IPS-18c (cell line): ENCODE measurements around the gene KLHDC9.
"Not testable (repeated sequence)": the region's sequence is repeated elsewhere in the genome, so short reads cannot be mapped to it uniquely, and the experiment has no call there.

Experiments used
- H3K4me3 ChIP-seq: 2 replicates; pipeline ENCODE4 v1.7.0; 2013; ENCODE audit warnings: low read depth, mild to moderate bottlenecking, low read length, moderate library complexity; ENCODE audit not compliant: insufficient read depth
- H3K9me3 ChIP-seq: one replicate; pipeline ENCODE4 v1.6.1; 2013; ENCODE audit warnings: mild to moderate bottlenecking, low read length, moderate library complexity; ENCODE audit not compliant: control insufficient read depth, insufficient read depth

The KLHDC9 gene

DNA sequence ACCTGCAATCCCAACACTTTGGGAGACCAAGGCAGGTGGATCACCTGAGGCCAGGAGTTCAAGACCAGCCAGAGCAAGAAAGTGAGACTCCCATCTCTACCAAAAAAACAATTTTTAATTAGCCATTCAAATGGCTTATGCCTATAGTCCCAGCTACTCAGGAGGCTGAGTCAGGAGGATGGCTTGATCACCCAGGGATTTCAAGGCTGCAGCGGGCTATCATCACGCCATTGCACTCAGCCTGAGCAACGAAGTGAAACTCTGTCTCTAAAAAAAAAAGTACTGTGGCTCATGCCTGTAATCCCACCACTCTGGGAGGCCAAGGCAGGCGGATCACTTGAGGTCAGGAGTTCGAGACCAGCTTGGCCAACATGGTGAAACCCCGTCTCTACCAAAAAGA, 17.8 kb downstream of the KLHDC9 start:
- H3K4me3 ChIP-seq, H3K9me3 ChIP-seq: not testable (repeated sequence)

- H3K4me3 ChIP-seq: peak within 1 kb of the TSS; percentile 97
- H3K9me3 ChIP-seq: no peaks in the 10 kb centered on the region
These were observed 19.8 kb downstream of the KLHDC9 start, which contains the start of the genes NIT1 and PFDN2 for GRCh38 chr1:161117759-161118581. NIT1 (plus strand) TSS chr1:161118105; CDS start chr1:161118177, 72 bp downstream. PFDN2 (minus strand) TSS chr1:161118037; CDS start chr1:161118026, 11 bp downstream.

- H3K9me3 ChIP-seq: no peaks in the 10 kb centered on the region
- peak overlapping the region; percentile 97 for H3K4me3 ChIP-seq
These were observed 21.1 kb downstream of the KLHDC9 start for GRCh38 chr1:161119092-161119903.

GRCh38 chr1:161121042-161121650, 23.0 kb downstream of the KLHDC9 start:
- H3K9me3 ChIP-seq: no peaks in the 10 kb centered on the region
- H3K4me3 ChIP-seq: no peak overlapping the region

- H3K9me3 ChIP-seq: no peaks in the 10 kb centered on the region
- no peak overlapping the region for H3K4me3 ChIP-seq
These were observed 23.7 kb downstream of the KLHDC9 start for GRCh38 chr1:161121834-161122233.

- no peak overlapping the region for H3K4me3 ChIP-seq
- no peaks in the 10 kb centered on the region for H3K9me3 ChIP-seq
These were observed 24.8 kb downstream of the KLHDC9 start for GRCh38 chr1:161122967-161123366.

DNA sequence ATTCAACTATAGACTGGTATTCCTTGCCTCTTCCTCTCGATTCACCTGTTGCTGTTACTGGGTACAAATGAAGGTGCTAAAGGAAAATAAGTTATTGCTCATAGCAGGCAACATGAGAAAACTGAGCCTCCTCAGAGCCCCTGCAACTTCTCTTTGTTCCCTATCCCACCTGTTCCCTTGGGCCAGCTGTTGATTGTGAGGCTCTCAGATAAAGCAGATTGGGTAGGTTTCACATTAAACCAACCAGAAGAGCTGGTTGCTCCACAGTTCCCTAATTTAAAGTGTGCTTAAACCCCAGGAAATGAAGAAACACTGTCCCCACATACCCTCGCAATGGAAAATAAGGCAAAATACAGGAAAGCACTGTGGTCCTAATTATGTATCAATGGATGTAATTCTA, 29.5 kb downstream of the KLHDC9 start:
- Histone ChIP-seq H3K9me3 (no peaks in the 10 kb centered on the region), H3K4me3 (no peak overlapping the region)

- Histone ChIP-seq H3K4me3 (no peak overlapping the region), H3K9me3 (no peaks in the 10 kb centered on the region)
These were observed 30.6 kb downstream of the KLHDC9 start for GRCh38 chr1:161128591-161129420.

DNA sequence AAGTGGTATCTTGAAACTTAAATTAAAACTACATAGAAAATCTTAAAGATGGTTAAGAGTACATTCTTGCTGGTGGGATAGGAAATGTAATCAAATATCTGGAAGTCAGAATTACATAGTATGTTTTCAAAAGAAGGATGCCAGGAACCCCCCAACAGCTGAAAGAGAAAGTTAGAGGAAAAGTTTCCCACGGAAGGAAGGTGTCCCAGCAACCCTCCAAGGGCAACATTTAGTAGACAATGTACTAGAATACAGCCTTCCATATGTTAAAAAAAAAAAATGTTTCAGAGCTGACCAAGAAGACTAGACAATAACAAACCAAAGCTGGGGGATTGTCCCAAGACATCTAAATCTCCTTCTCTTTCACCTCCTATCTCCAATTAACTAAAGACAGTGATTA, 32.1 kb downstream of the KLHDC9 start:
- Histone ChIP-seq H3K9me3 (no peaks in the 10 kb centered on the region), H3K4me3 (no peak overlapping the region)

GRCh38 chr1:161131523-161132409, 33.6 kb downstream of the KLHDC9 start:
- no peaks in the 10 kb centered on the region for H3K9me3 ChIP-seq
- peak overlapping the region; percentile 93 for H3K4me3 ChIP-seq

GRCh38 chr1:161132410-161133219, 34.5 kb downstream of the KLHDC9 start, which contains the start of gene DEDD:
DEDD (minus strand) TSS chr1:161132667; CDS start chr1:161124462, 8,205 bp downstream.
- Histone ChIP-seq H3K9me3 (no peaks in the 10 kb centered on the region), H3K4me3 (peak within 1 kb of the TSS; percentile 93)

- no peaks in the 10 kb centered on the region for H3K9me3 ChIP-seq
- peak overlapping the region; percentile 93 for H3K4me3 ChIP-seq
These were observed 35.1 kb downstream of the KLHDC9 start for GRCh38 chr1:161133220-161133740.

DNA sequence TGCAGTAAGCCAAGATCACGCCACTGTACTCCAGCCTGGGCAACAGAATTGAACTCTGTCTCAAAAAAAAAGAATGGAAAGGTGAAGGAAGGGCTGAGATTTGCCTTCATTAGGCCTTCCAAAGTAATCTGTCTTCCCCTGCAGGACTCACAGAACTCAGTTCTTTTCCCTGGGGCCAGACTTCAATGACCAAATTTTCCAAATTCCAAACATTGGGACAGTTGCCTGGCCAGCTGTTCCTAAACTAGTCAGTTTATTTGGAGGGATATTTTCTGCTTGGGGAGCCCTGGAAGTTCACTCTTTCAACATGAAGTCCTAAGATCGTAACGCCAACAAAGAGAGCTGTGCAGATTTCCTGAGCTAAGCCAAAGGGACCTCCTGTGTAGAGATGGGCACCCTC, 39.7 kb downstream of the KLHDC9 start:
- no peaks in the 10 kb centered on the region for H3K9me3 ChIP-seq
- H3K4me3 ChIP-seq: no peak overlapping the region

GRCh38 chr1:161138431-161138830, 40.3 kb downstream of the KLHDC9 start:
- Histone ChIP-seq H3K9me3 (no peaks in the 10 kb centered on the region), H3K4me3 (no peak overlapping the region)

- no peaks in the 10 kb centered on the region for H3K9me3 ChIP-seq
- H3K4me3 ChIP-seq: no peak overlapping the region
These were observed 41.6 kb downstream of the KLHDC9 start for GRCh38 chr1:161139766-161140165.
